Measurements from ENCODE around the gene IDH3B.

- TF ChIP-seq POLR2AphosphoS5 (IDR thresholded peaks at IDR 0.05; ENCODE audit: low read depth, low read length) (no peak), POLR2A (IDR thresholded peaks at IDR 0.05; ENCODE audit: low read depth, low read length) (no peak), TAF1 (IDR thresholded peaks at IDR 0.05; ENCODE audit: borderline replicate concordance, low read depth, low read length) (no peak)
Observed at GRCh38 chr20:2709205-2709981, 45.4 kb upstream of the IDH3B start.
